ENCODE results near the gene PGF.

The PGF gene

DNA sequence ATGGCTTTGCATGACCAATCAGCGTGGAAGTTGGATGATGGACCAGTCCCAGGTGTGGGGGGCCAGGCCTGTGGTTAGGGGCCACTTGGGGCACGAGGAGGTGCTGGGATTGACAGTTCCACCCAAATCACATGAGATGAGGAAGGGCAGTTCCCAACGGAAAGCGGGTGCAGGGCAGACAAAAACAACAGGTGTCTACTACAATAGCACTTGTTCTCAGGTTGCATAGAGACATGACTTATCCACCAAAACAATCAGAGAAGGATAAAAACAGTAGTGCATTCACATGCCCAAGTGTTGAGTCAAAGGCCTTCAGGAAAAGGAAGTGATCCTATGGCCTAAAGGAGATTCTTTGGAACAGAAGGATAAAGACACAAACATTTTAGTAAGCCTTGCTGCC is 32.7 kb upstream of the PGF start:
- TF ChIP-seq POLR2AphosphoS5 (IDR thresholded peaks at IDR 0.05; ENCODE audit: borderline replicate concordance, low read depth, low read length): no peak
- no peak for TF ChIP-seq EZH2 (IDR thresholded peaks at IDR 0.05)
- no peak for TF ChIP-seq FOXP2 (optimal IDR thresholded peaks at IDR 0.05; ENCODE audit: control extremely low read depth, extremely low read length, insufficient read depth)
- H3K4me3 ChIP-seq: no peak overlapping the region
- no peaks in the 10 kb centered on the region for H3K9me3 ChIP-seq (ENCODE audit: low read depth, low read length)
- no peak overlapping the region for H3K27ac ChIP-seq
- DNase-seq (ENCODE audit: low read depth, low spot score): no peak
- no peaks in the 10 kb centered on the region for H3K36me3 ChIP-seq (ENCODE audit: insufficient read depth, low read length)
- no peak overlapping the region for H3K9ac ChIP-seq (ENCODE audit: insufficient read length)

DNA sequence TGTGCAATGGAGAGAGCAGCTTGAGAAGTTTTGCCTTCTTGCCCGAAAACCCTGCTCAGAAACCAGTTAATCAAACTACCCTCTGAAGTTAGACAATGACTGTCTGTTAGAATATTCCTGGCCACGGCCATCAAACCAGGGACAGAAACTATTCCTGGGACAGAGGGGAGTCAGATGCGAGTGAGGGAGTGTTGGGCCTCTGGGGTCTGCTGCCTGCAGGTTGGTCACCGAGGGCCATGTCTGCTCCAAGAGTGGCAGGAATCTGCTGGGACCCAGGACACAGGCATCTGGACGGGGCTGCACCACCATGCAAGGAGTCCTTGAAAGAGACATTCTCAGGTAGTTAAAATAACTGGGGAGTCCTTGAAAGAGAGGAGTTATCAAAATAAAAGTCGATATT is 30.4 kb upstream of the PGF start:
- DNase-seq (ENCODE audit: low read depth, low spot score): no peak
- TF ChIP-seq EZH2 (IDR thresholded peaks at IDR 0.05) (no peak), FOXP2 (optimal IDR thresholded peaks at IDR 0.05; ENCODE audit: control extremely low read depth, extremely low read length, insufficient read depth) (no peak), POLR2AphosphoS5 (IDR thresholded peaks at IDR 0.05; ENCODE audit: borderline replicate concordance, low read depth, low read length) (no peak)
- H3K4me3 ChIP-seq: no peak overlapping the region

DNA sequence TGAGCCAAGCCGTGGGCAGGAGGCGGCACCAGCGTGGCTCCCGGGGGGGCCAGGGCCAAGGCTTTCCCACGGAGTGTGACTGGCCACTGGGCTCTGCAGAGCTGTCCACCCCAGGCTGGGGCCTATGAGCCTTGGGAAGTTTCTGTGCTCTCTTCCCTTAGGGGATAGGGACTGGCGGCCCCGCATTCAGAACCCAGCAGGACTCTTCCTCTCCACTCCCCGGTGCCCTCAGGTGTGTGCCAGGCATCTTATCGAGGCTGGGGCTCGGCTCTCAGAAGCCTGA is 29.6 kb upstream of the PGF start:
- Histone ChIP-seq H3K27ac (no peak overlapping the region), H3K36me3 (ENCODE audit: insufficient read depth, low read length) (no peaks in the 10 kb centered on the region), H3K4me3 (no peak overlapping the region), H3K9ac (ENCODE audit: insufficient read length) (no peak overlapping the region), H3K9me3 (ENCODE audit: low read depth, low read length) (no peaks in the 10 kb centered on the region)
- no peak for DNase-seq (ENCODE audit: low read depth, low spot score)
- TF ChIP-seq EZH2 (IDR thresholded peaks at IDR 0.05) (no peak), POLR2AphosphoS5 (IDR thresholded peaks at IDR 0.05; ENCODE audit: borderline replicate concordance, low read depth, low read length) (no peak), FOXP2 (optimal IDR thresholded peaks at IDR 0.05; ENCODE audit: control extremely low read depth, extremely low read length, insufficient read depth) (no peak)

More for the DNA sequence above, 30.4 kb upstream of the PGF start:
- Histone ChIP-seq H3K9me3 (ENCODE audit: low read depth, low read length) (no peaks in the 10 kb centered on the region), H3K9ac (ENCODE audit: insufficient read length) (no peak overlapping the region), H3K27ac (no peak overlapping the region), H3K36me3 (ENCODE audit: insufficient read depth, low read length) (no peaks in the 10 kb centered on the region)

DNA sequence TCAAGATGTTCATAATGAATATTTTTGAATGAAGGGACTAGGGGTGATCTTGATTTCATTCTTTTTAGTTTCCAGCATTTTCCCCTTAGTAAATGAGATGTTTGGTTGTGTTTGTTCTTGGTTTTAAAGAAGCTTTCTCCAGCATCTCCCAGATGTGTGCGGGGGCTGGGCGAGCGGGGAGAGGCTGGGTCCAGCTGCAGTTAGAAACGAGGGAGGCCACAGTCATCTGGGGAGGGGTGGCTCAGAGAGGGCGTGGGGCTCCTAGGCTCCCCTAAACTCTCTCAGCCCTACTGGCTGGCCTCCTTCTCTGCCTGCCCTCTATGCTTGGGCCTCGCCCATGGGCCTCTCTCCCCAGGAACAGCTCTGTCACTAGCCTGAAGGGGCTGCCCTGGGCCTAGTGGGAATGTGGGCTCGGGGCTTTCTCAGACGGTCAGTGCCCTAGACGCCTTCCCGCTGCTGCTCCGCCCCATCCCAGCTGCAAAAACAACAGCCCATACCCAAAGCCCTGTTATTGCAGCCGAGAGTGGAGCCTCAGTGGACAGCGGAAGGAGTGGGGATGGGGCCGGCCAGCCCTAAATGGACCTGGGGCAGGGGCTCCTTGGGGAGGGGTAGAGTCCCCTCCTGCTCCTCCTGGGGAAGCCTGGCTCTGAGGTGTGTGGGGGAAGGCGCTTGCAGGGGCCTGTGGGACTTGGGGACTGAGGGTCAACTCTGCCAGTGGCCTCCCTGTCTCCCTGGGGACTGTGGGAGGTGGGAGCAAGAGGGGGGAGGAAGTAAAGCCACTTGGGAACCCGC is 29.0 kb upstream of the PGF start:
- no peak for TF ChIP-seq POLR2AphosphoS5 (IDR thresholded peaks at IDR 0.05; ENCODE audit: borderline replicate concordance, low read depth, low read length)
- TF ChIP-seq FOXP2 (optimal IDR thresholded peaks at IDR 0.05; ENCODE audit: control extremely low read depth, extremely low read length, insufficient read depth): no peak
- TF ChIP-seq EZH2 (IDR thresholded peaks at IDR 0.05): no peak
- DNase-seq (ENCODE audit: low read depth, low spot score): no peak
- no peak overlapping the region for H3K9ac ChIP-seq (ENCODE audit: insufficient read length)
- no peaks in the 10 kb centered on the region for H3K36me3 ChIP-seq (ENCODE audit: insufficient read depth, low read length)
- H3K9me3 ChIP-seq (ENCODE audit: low read depth, low read length): no peaks in the 10 kb centered on the region
- H3K27ac ChIP-seq: no peak overlapping the region
- H3K4me3 ChIP-seq: no peak overlapping the region

DNA sequence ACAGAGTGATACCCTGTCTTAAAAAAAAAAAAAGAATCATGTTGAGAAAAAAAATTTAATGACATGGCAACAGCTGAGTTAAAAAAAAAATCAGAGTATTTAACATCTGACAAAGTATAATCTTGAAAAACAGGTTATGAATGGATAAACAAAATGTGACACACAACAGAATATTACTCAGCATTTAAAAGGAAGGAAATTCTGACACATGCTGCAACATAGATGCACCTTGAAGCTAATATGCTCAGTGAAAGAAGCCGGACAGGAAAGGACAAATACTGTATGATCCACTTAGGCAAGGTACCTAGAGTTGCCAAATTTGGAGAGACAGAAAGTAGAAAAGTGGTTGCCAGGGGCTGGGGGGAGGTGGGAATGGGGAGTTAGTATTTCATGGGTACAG is 27.9 kb upstream of the PGF start:
- Histone ChIP-seq H3K36me3 (ENCODE audit: insufficient read depth, low read length) (no peaks in the 10 kb centered on the region), H3K4me3 (no peak overlapping the region), H3K27ac (no peak overlapping the region), H3K9me3 (ENCODE audit: low read depth, low read length) (no peaks in the 10 kb centered on the region), H3K9ac (ENCODE audit: insufficient read length) (no peak overlapping the region)
- TF ChIP-seq EZH2 (IDR thresholded peaks at IDR 0.05) (no peak), POLR2AphosphoS5 (IDR thresholded peaks at IDR 0.05; ENCODE audit: borderline replicate concordance, low read depth, low read length) (no peak), FOXP2 (optimal IDR thresholded peaks at IDR 0.05; ENCODE audit: control extremely low read depth, extremely low read length, insufficient read depth) (no peak)
- no peak for DNase-seq (ENCODE audit: low read depth, low spot score)

DNA sequence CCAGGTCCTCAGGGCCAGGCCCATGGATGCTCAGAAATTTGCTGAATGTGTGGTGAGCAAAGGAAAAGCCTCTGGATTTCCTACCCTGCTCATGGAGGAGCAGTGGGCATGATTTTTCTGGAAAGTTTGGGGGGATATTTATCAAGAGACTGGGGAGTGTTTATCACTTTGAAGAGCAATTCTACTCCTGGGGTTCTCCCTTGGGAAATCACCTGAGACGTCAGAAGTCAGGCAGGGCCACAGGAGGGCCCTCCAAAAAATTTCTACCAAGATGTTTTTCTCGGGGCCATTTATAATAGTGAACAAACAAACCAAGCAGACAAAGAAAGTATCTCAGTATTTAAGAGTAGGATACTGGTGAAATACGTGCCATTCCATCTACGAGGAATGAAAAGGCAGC is 27.3 kb upstream of the PGF start:
- no peak overlapping the region for H3K4me3 ChIP-seq

DNA sequence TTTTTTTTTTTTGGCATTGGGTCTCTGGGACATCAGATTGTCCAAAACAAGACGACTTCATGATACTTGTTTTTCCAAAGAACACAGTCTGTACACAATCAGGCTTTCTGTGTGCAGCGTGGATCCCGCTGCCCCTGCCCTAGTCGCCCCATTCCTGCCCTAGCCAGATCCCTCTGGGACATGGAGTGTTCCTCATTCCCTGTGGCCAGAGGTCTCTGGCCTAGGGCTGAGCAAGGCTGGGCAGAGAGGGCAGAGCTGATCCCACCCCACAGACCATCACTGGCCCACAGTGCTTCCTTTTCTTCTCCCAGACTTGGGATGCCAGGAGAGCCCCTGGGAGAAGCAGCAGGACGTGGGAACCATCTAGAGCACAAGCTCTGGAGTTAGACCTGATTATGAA is 26.4 kb upstream of the PGF start:
- Histone ChIP-seq H3K9ac (ENCODE audit: insufficient read length) (no peak overlapping the region), H3K9me3 (ENCODE audit: low read depth, low read length) (no peaks in the 10 kb centered on the region), H3K27ac (peak overlapping the region; percentile 76; the same call in 1 of the 2 replicates), H3K36me3 (ENCODE audit: insufficient read depth, low read length) (no peaks in the 10 kb centered on the region), H3K4me3 (no peak overlapping the region)
- DNase-seq (ENCODE audit: low read depth, low spot score): no peak
- TF ChIP-seq POLR2AphosphoS5 (IDR thresholded peaks at IDR 0.05; ENCODE audit: borderline replicate concordance, low read depth, low read length) (no peak), EZH2 (IDR thresholded peaks at IDR 0.05) (no peak), FOXP2 (optimal IDR thresholded peaks at IDR 0.05; ENCODE audit: control extremely low read depth, extremely low read length, insufficient read depth) (no peak)

More for the DNA sequence above, 27.3 kb upstream of the PGF start:
- DNase-seq (ENCODE audit: low read depth, low spot score): no peak
- H3K9me3 ChIP-seq (ENCODE audit: low read depth, low read length): no peaks in the 10 kb centered on the region
- H3K36me3 ChIP-seq (ENCODE audit: insufficient read depth, low read length): no peaks in the 10 kb centered on the region
- H3K9ac ChIP-seq (ENCODE audit: insufficient read length): no peak overlapping the region
- no peak overlapping the region for H3K27ac ChIP-seq
- TF ChIP-seq FOXP2 (optimal IDR thresholded peaks at IDR 0.05; ENCODE audit: control extremely low read depth, extremely low read length, insufficient read depth): no peak
- no peak for TF ChIP-seq POLR2AphosphoS5 (IDR thresholded peaks at IDR 0.05; ENCODE audit: borderline replicate concordance, low read depth, low read length)
- no peak for TF ChIP-seq EZH2 (IDR thresholded peaks at IDR 0.05)

DNA sequence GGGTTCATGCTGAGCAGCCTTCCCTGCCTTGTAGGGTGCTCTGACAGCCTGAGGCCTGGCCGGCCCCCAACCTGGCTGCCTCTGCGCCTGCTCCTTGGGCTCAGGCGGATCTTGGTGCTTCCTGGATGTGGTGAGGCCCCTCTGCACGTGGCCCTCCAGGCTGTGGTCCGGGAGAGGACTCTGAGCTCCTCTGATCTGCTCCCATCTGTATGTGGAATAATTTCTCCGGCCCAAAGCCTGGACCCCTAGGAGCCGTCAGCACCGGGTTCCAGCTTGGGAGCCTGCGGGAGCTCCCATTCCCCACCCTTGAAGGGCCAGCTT is 26.0 kb upstream of the PGF start:
- Histone ChIP-seq H3K9ac (ENCODE audit: insufficient read length) (no peak overlapping the region), H3K9me3 (ENCODE audit: low read depth, low read length) (no peaks in the 10 kb centered on the region), H3K27ac (peak overlapping the region; percentile 76; the same call in 1 of the 2 replicates), H3K36me3 (ENCODE audit: insufficient read depth, low read length) (no peaks in the 10 kb centered on the region), H3K4me3 (peak overlapping the region; percentile 9; the same call in 1 of the 2 replicates)
- TF ChIP-seq FOXP2 (optimal IDR thresholded peaks at IDR 0.05; ENCODE audit: control extremely low read depth, extremely low read length, insufficient read depth) (no peak), EZH2 (IDR thresholded peaks at IDR 0.05) (no peak), POLR2AphosphoS5 (IDR thresholded peaks at IDR 0.05; ENCODE audit: borderline replicate concordance, low read depth, low read length) (0 out of 2 replicates have a peak, but pooled peaks have one; percentile 24)
- DNase-seq (ENCODE audit: low read depth, low spot score): no peak

Measured in SK-N-MC (cell line).